Cerebellar cortex (tissue), 1 donor: ENCODE results near the gene RNF6.

Source experiments
- DNase-seq: peaks from one replicate; pipeline ENCODE4 v3.0.0-alpha.2; 2015; ENCODE audit warnings: low spot score

Gene RNF6

DNA sequence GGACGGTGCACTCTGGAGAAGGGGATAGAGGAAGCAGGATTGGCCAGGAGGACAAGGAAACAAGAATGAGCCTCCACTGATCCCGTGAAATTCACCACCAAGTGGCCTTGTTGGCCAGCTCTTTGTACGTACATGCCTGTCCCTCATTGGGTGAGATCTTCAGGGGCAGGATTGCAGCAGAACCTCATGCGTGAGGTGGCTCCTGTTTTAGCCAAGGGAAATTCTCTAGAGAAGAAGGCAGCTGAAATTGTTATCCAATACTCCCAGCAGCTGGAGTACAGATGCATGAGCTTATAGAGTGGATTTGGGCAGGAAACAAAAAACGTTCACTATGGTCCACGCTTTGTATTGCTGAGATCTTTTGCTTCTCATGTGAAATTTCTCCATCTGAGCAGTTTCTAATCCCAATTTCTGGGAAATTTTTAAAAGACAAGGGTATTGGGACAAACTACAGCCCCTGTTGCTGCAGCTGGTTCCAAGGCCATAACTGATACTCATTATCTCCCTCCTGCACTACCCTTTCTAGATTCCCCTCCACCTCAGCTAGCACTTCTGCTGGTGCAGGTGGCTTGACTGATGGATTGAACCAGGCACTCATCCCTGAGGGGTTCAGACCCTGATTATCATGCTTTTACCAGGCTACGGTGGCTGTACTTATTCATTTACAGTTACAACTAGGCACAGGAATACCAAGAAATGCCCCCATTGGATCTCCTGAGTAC is 3.9 kb upstream of the RNF6 start:
- DNase-seq, result no peak

- no peak for DNase-seq
Measured at GRCh38 chr13:26222520-26223046, 469 bp upstream of the RNF6 start.

DNA sequence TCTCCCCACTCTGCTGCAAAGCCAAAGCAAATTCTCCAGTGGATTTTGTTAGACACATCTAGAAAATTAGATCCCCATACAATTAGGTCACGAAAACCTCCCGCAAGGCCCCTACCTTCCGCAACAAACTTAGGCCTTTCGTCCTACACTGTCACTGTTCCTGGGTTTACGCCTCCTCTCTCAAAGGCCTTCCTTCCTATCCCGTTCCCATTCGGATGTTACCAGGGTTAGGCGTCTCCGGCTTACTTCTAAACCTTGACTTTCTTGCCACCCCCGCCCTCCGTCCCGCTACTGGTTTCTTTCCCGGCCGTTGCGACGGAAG is 754 bp downstream of the RNF6 start:
- no peak for DNase-seq

DNA sequence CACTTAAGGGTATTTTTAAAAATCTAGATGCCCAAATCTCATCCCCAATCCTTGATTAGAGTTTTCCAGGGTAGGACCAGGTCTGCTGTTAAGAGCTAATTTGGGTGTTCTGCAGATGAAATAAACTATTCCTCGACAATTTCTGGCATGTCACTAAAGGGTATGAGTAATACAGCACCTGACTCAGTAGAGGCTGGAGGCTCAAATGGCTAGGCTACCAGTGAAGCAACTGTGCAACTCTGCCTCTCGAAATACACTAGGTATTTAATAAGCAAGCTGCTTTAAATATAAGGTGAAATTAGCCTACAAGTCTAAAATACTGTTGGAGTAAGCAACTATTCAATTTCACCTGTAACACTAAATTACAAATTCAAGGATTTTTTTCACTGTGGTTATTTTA is 1.5 kb downstream of the RNF6 start:
- no peak for DNase-seq

DNA sequence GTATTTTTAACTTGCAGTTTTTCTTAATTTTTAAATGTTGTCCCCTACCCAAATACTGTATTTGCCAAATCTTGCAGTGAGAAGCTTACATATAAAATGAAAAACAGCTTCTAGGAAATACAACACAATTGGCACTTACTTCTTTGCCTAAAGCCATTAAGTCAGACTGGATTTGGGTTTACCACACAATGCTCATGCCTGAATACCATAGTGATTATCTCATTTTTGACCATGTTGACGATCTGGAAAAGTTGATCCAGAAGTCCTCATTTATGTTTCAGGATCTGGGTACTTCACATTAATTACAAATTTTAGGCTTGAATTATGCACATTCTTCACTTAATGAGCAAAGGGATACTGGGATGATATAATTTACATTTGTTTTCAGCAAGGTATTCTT is 2.4 kb downstream of the RNF6 start:
- no peak for DNase-seq

- no peak for DNase-seq
Measured at GRCh38 chr13:26216042-26216441, 6.1 kb downstream of the RNF6 start.

- no peak for DNase-seq
Measured at GRCh38 chr13:26213982-26214381, 8.1 kb downstream of the RNF6 start.

DNA sequence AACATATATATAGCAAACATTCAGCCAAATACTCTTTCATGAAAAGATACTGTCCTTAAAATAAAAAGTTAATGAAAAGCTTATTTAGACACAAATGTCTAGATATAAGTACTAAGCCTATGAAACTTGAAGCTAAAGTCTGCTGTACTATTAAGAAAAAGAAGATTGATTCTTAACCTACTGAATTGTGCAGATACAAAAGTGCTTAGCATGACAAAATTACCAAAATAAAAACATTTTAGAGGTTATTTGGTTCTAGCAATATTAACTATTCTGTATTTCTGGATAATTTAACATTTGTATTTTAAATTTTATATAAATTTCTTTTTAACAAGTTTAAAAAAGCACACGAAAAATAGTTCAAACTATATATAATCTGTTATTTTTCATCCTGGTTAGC is 8.8 kb downstream of the RNF6 start:
- no peak for DNase-seq

- no peak for DNase-seq
Measured at GRCh38 chr13:26208287-26208686, 13.8 kb downstream of the RNF6 start.

GRCh38 chr13:26202365-26202972 is 19.6 kb downstream of the RNF6 start:
- DNase-seq, result no peak

- no peak for DNase-seq
Measured at GRCh38 chr13:26200811-26201210, 21.3 kb downstream of the RNF6 start.

DNA sequence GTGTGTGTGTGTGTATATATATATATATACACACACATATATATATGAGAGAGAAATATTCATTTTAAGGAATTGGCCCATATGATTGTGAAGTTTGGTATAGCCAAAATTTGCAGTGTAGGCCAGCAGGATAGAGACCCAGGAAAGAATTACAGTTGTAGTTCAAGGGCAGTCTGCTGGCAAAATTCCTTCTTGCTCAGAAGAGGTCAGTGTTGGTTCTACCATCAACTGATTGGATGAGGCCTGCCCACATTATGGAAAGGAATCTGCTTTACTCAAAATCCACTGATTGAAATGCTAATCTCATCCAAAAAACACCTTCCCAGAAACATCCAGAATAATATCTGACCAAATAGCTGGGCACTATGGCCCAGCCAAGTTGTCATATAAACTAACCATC is 24.0 kb downstream of the RNF6 start:
- no peak for DNase-seq

DNA sequence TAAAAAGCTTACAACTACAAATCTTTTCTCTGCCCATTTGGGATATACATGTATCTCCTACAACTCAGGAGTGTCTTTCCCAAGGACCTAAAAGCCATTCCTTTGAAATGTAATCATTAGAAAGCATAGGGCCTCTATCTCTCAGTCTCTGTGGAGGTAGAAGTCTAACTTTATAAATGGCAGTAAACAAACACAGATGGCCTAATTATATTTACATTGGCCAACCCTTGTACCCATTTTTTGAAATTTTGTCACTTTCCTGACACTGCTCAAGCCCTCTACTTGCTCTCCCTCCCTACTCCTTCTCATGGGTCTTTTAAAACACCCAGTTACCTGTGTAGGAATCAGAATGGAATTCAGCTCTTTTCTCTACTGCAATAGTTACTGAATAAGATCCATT is 24.8 kb downstream of the RNF6 start:
- no peak for DNase-seq

DNA sequence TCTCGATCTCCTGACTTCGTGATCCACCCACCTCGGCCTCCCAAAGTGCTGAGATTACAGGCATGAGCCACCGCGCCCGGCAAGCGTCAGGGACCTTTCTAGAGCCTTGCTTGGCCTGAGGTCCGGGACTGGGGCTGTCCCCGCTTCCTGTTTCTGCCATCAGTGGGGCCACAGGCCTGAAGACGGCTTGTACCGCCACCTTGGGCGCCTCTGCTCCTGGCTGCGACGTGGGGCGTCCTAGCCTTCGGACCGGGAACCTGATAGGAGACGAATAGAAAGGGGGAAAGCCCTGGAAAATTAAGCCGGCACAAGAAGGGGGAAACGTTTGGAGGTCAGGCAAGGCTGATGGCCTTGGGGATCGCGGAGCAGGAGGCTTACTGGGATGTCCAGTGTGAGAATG is 35.1 kb downstream of the RNF6 start:
- DNase-seq, result no peak

GRCh38 chr13:26186118-26186870 is 35.8 kb downstream of the RNF6 start:
- peak; percentile 86 for DNase-seq

GRCh38 chr13:26185720-26186117 is 36.4 kb downstream of the RNF6 start:
- DNase-seq, result peak; percentile 35

DNA sequence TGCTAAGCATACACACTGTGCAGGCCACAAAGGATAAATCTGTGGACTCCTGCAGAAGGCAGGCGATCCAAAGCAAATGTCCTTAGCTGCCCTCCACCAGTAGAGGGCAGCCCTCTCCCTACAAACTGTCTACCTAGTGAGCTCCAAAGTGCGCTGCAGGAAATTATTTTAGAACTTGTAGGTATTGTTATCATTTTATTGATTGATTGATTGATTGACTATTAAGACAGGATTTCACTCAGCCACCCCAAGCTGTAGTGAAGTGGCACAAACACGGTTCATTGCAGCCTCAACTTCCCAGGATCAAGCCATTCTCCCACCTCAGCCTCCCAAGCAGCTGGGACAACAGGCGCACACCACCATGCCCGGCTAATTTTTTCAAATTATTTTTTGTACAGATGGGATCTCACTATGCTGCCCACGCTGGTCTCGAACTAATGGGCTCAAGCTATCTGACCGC is 37.3 kb downstream of the RNF6 start:
- peak; percentile 82 for DNase-seq

DNA sequence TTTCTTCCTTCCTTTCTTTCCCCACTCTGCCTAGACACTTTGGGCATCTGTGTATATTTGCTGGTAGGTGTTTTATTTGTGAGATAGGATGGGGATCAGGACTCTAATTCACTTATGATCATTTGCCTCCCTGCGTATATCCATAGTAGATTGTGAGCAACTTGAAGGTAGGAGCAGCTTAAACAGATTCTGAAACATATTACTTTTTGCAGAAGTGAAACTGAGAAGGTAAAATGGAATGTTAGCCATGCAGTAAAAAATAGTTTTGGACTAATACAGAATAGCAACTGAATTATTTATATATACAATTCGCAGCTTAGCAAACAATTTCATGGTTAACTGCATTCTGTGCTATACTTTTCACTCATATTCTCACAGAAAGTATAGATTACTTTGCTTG is 38.7 kb downstream of the RNF6 start:
- no peak for DNase-seq

GRCh38 chr13:26179344-26179743 is 42.8 kb downstream of the RNF6 start:
- DNase-seq, result no peak

DNA sequence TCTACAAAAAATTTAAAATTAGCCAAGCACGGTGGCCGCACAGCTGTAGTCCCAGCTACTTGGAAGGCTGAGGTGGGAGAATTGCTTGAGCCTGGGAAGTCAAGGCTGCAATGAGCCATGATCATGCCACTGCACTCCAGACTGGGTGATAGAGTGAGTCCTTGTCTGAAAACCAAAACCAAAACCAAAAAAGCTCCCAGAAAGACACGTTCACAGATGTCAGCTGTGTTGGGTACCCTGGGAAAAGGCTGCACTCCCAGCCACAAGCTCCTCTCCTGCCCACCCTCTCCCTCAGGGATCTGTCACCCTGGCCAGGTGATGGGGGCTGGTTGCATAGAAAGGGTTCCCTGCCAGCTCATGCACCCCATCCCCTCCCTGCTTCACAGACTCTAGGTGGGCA is 53.3 kb downstream of the RNF6 start:
- no peak for DNase-seq

DNA sequence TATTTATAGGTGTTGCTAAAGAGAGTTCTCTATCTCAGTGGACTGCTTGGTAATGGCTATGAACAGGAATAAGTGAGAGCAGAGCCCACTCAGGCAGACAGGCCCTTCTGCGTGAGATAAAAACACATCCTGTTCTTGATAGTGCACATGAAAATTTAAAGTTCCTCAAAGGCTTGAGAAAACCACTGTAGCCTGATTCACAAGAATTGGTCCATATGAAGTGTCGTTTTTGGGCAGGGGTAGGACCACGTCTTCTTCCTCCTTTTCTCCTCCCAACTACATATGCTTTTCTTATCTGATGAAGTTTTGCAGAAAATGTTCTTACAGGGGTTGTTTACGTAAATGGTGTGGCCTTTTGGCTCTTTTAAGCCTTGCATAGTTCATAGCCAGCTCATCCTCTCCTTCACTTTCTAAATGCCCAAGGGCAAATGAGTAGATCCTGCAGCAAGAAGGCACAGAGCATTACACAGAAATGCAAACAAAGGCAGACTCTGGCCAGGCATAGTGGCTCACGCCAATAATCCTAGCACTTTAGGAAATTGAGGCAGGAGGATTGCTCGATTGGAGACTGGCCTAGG is 53.8 kb downstream of the RNF6 start:
- no peak for DNase-seq

- DNase-seq, result no peak
Measured at GRCh38 chr13:26163812-26164211, 58.3 kb downstream of the RNF6 start.
